ENCODE results near the gene EEF1A1. TPM values are rescaled to one million over a fixed set of nuclear protein-coding genes. Genes with fewer than 3 reads are reported as not detected.

Gene EEF1A1
- total RNA-seq, 2 donors from 2014 or later: 7,949 to 8,333 TPM

Other genes with a start within 250 kb of the EEF1A1 start
- not detected for gene DPPA5, start 166.8 kb downstream of the EEF1A1 start, total RNA-seq
- not detected for gene KHDC3L, start 158.4 kb downstream of the EEF1A1 start, total RNA-seq
- gene OOEP, start 151.1 kb downstream of the EEF1A1 start, total RNA-seq: under 1 TPM in 1 of 2 donors, not detected in 1; 0.24 TPM
- gene DDX43, start 126.2 kb downstream of the EEF1A1 start, total RNA-seq: 1 to 10 TPM in 1 of 2 donors, under 1 TPM in 1; 0.43 to 1.3 TPM
- gene CGAS, start 68.7 kb downstream of the EEF1A1 start, total RNA-seq: 1 to 10 TPM; 5.3 to 6.2 TPM
- gene MTO1, start 59.3 kb downstream of the EEF1A1 start, total RNA-seq: 10 to 100 TPM; 18.3 to 20.6 TPM
- gene SLC17A5, start 133.0 kb upstream of the EEF1A1 start, total RNA-seq: 10 to 100 TPM; 15.2 to 16.6 TPM
- gene CD109, start 175.2 kb upstream of the EEF1A1 start, total RNA-seq: 10 to 100 TPM; 20.4 to 35.9 TPM